Measurements from ENCODE around the gene CDRT4. TPM values are rescaled to one million over a fixed set of nuclear protein-coding genes. Genes with fewer than 3 reads are reported as not detected.

The CDRT4 gene
- total RNA-seq, 1 donor: 3.3 TPM

GRCh38 chr17:15422392-15422965 is 44.9 kb downstream of the CDRT4 start:
- no peaks in the 10 kb centered on the region for H3K36me3 ChIP-seq (ENCODE audit: insufficient read depth, low read length)
- no peaks in the 10 kb centered on the region for H3K79me2 ChIP-seq (ENCODE audit: insufficient read depth, low read length)
- H3K4me2 ChIP-seq (ENCODE audit: insufficient read depth, low read length): no peak overlapping the region
- DNase-seq (ENCODE audit: insufficient read length, low spot score, missing footprints): peak; percentile 54
- H3K27ac ChIP-seq (ENCODE audit: low read depth, low read length): no peak overlapping the region
- H3K9me3 ChIP-seq (ENCODE audit: low read depth, low read length): no peaks in the 10 kb centered on the region
- H3K4me1 ChIP-seq (ENCODE audit: insufficient read depth, low read length): no peaks in the 10 kb centered on the region
- H3K4me3 ChIP-seq (ENCODE audit: insufficient read depth, low read length): no peak overlapping the region
- TF ChIP-seq, protein P1, sequence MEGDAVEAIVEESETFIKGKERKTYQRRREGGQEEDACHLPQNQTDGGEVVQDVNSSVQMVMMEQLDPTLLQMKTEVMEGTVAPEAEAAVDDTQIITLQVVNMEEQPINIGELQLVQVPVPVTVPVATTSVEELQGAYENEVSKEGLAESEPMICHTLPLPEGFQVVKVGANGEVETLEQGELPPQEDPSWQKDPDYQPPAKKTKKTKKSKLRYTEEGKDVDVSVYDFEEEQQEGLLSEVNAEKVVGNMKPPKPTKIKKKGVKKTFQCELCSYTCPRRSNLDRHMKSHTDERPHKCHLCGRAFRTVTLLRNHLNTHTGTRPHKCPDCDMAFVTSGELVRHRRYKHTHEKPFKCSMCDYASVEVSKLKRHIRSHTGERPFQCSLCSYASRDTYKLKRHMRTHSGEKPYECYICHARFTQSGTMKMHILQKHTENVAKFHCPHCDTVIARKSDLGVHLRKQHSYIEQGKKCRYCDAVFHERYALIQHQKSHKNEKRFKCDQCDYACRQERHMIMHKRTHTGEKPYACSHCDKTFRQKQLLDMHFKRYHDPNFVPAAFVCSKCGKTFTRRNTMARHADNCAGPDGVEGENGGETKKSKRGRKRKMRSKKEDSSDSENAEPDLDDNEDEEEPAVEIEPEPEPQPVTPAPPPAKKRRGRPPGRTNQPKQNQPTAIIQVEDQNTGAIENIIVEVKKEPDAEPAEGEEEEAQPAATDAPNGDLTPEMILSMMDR (IDR thresholded peaks at IDR 0.05; ENCODE audit: extremely low read depth, low read depth, low read length): no peak
- H2AFZ ChIP-seq (ENCODE audit: low read length): no peak overlapping the region
- no peaks in the 10 kb centered on the region for H4K20me1 ChIP-seq (ENCODE audit: insufficient read depth, low read length)
- H3K27me3 ChIP-seq (ENCODE audit: insufficient read depth, low read length): no peaks in the 10 kb centered on the region

- DNase-seq (ENCODE audit: insufficient read length, low spot score, missing footprints): peak; percentile 27
- H3K9me3 ChIP-seq (ENCODE audit: low read depth, low read length): no peaks in the 10 kb centered on the region
- H3K4me3 ChIP-seq (ENCODE audit: insufficient read depth, low read length): no peak overlapping the region
- no peak overlapping the region for H3K27ac ChIP-seq (ENCODE audit: low read depth, low read length)
- no peaks in the 10 kb centered on the region for H3K4me1 ChIP-seq (ENCODE audit: insufficient read depth, low read length)
- H4K20me1 ChIP-seq (ENCODE audit: insufficient read depth, low read length): no peaks in the 10 kb centered on the region
- H3K4me2 ChIP-seq (ENCODE audit: insufficient read depth, low read length): no peak overlapping the region
- TF ChIP-seq, protein P1 (IDR thresholded peaks at IDR 0.05; ENCODE audit: extremely low read depth, low read depth, low read length): no peak
- no peaks in the 10 kb centered on the region for H3K36me3 ChIP-seq (ENCODE audit: insufficient read depth, low read length)
- no peaks in the 10 kb centered on the region for H3K27me3 ChIP-seq (ENCODE audit: insufficient read depth, low read length)
- H2AFZ ChIP-seq (ENCODE audit: low read length): peak overlapping the region; percentile 25
- H3K79me2 ChIP-seq (ENCODE audit: insufficient read depth, low read length): no peaks in the 10 kb centered on the region
Observed at GRCh38 chr17:15418781-15419180, 48.6 kb downstream of the CDRT4 start.

GRCh38 chr17:15414532-15415306 is 52.7 kb downstream of the CDRT4 start:
- no peak for DNase-seq (ENCODE audit: insufficient read length, low spot score, missing footprints)
- Histone ChIP-seq H3K4me3 (ENCODE audit: insufficient read depth, low read length) (no peak overlapping the region), H3K79me2 (ENCODE audit: insufficient read depth, low read length) (no peaks in the 10 kb centered on the region), H3K4me1 (ENCODE audit: insufficient read depth, low read length) (peaks cover 9% of the 10 kb centered on the region), H3K9me3 (ENCODE audit: low read depth, low read length) (no peaks in the 10 kb centered on the region), H3K27me3 (ENCODE audit: insufficient read depth, low read length) (no peaks in the 10 kb centered on the region), H2AFZ (ENCODE audit: low read length) (no peak overlapping the region), H3K27ac (ENCODE audit: low read depth, low read length) (no peak overlapping the region), H3K4me2 (ENCODE audit: insufficient read depth, low read length) (no peak overlapping the region), H4K20me1 (ENCODE audit: insufficient read depth, low read length) (no peaks in the 10 kb centered on the region), H3K36me3 (ENCODE audit: insufficient read depth, low read length) (no peaks in the 10 kb centered on the region)
- TF ChIP-seq, protein P1 (IDR thresholded peaks at IDR 0.05; ENCODE audit: extremely low read depth, low read depth, low read length): no peak

DNA sequence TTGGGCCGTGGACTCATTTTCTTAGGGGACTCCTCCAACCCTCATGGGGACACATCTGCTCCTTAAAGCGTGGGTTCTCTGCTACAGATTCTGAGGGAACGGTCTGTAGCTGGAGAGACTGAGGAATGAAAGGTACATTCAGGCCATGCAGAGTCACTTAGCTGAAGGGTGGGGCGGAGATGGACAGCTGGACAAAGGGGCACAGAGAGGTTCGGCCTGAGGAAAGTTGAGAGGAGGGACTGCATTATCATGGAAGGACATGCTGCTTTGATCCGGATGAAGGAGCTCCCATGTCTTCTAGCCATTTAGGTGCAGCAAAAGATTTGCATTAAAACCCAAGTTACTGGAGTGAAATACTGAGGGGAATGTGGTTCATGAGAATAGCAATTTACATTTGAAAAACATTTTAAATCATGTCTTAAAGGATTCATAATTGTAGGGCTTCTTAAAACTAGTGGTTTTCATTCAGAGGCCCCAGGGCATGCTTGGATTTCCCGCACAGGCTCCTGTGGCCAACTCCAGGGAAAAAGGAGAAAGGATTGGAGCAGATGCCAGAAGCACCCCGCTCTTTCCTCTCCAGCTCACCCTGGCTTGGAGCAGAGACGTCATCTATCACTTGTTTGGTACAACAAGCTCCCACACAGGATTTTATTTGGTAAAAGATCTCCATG is 54.2 kb downstream of the CDRT4 start:
- Histone ChIP-seq H3K4me1 (ENCODE audit: insufficient read depth, low read length) (peaks cover 17% of the 10 kb centered on the region), H3K27me3 (ENCODE audit: insufficient read depth, low read length) (no peaks in the 10 kb centered on the region), H3K36me3 (ENCODE audit: insufficient read depth, low read length) (no peaks in the 10 kb centered on the region), H3K4me3 (ENCODE audit: insufficient read depth, low read length) (no peak overlapping the region), H4K20me1 (ENCODE audit: insufficient read depth, low read length) (no peaks in the 10 kb centered on the region), H2AFZ (ENCODE audit: low read length) (peak overlapping the region; percentile 37), H3K9me3 (ENCODE audit: low read depth, low read length) (no peaks in the 10 kb centered on the region), H3K79me2 (ENCODE audit: insufficient read depth, low read length) (no peaks in the 10 kb centered on the region), H3K27ac (ENCODE audit: low read depth, low read length) (no peak overlapping the region), H3K4me2 (ENCODE audit: insufficient read depth, low read length) (no peak overlapping the region)
- TF ChIP-seq, protein P1 (IDR thresholded peaks at IDR 0.05; ENCODE audit: extremely low read depth, low read depth, low read length): no peak
- DNase-seq (ENCODE audit: insufficient read length, low spot score, missing footprints): peak; percentile 51

All from osteoblast (primary cell).